SK-N-SH (cell line): ENCODE measurements around the gene HDAC11. TPM values are rescaled to one million over a fixed set of nuclear protein-coding genes. Genes with fewer than 3 reads are reported as not detected.

Source experiments
- CTCF ChIA-PET: fragments of 300-600, 350-600 bp; formaldehyde crosslinking; extraction: SDS; loops from one replicate; lab custom pipeline; 2021; lab: Yijun Ruan, JAX
- POLR2A ChIA-PET: fragments of 350-600 bp; sonication (Branson Sonifier 250); formaldehyde crosslinking; extraction: SDS; loops from one replicate; lab custom pipeline; 2020; ENCODE audit warnings: antibody characterized with exemption, inconsistent platforms; lab: Yijun Ruan, JAX
- DNase-seq: peaks from one replicate; pipeline ENCODE4 v3.0.0; 2012
- H2AFZ ChIP-seq: fragments of 200-600 bp; sonication (generic); 2 replicates; pipeline ENCODE4 v1.8.1; 2016; ENCODE audit warnings: antibody characterized with exemption, mild to moderate bottlenecking, low read depth
- H3F3A ChIP-seq: fragments of 200-600 bp; sonication (generic); replicated peaks from 2 replicates; pipeline ENCODE3; 2016; ENCODE audit warnings: antibody characterized with exemption, mild to moderate bottlenecking; ENCODE audit not compliant: insufficient read depth
- H3K27ac ChIP-seq, 2 experiments: fragments of 200-500 bp in 1 of 2; fragments of 200-600 bp in 1 of 2; sonication (Bioruptor generic) in 1 of 2; sonication (generic), shearing (Covaris generic) in 1 of 2; 2 replicates each; pipeline versions ENCODE4 v1.5.1 to v1.6.1; 2014 to 2016; ENCODE audit warnings: low read depth in 2 of 2, inconsistent platforms in 1 of 2, low read length in 1 of 2, mild to moderate bottlenecking in 1 of 2, mixed read lengths in 1 of 2
- H3K27me3 ChIP-seq: fragments of 200-600 bp; sonication (generic), shearing (Covaris generic); 2 replicates; pipeline ENCODE4 v1.6.1; 2016; ENCODE audit warnings: mixed run types; ENCODE audit not compliant: insufficient read depth
- H3K36me3 ChIP-seq, 2 experiments: fragments of 200-500 bp in 1 of 2; fragments of 200-600 bp in 1 of 2; sonication (Bioruptor generic) in 1 of 2; sonication (generic) in 1 of 2; replicated peaks in 1 of 2; 2 replicates each; pipeline versions ENCODE3 to v1.5.1; 2014 to 2016; ENCODE audit warnings: low read length in 1 of 2, mild to moderate bottlenecking in 1 of 2; ENCODE audit not compliant: insufficient read depth in 2 of 2, control insufficient read depth in 1 of 2
- H3K4me1 ChIP-seq, 2 experiments: fragments of 200-500 bp in 1 of 2; fragments of 200-600 bp in 1 of 2; sonication (Bioruptor generic) in 1 of 2; sonication (generic), shearing (Covaris generic) in 1 of 2; 2 replicates each; pipeline versions ENCODE4 v1.5.1 to v1.6.1; 2014 to 2016; ENCODE audit warnings: low read depth in 1 of 2, low read length in 1 of 2, mixed run types in 1 of 2; ENCODE audit not compliant: insufficient read depth in 2 of 2, control insufficient read depth in 1 of 2
- H3K4me2 ChIP-seq: fragments of 200-600 bp; sonication (generic), shearing (Covaris generic); 2 replicates; pipeline ENCODE4 v1.6.1; 2017; ENCODE audit warnings: mixed run types
- H3K4me3 ChIP-seq, 2 experiments: fragments of 200-500 bp in 1 of 2; fragments of 200-600 bp in 1 of 2; sonication (Bioruptor generic) in 1 of 2; sonication (generic), shearing (Covaris generic) in 1 of 2; 2 replicates each; pipeline versions ENCODE4 v1.5.1 to v1.8.1; 2014 to 2016; ENCODE audit warnings: low read depth in 2 of 2, inconsistent platforms in 1 of 2, low read length in 1 of 2, mild to moderate bottlenecking in 1 of 2, mixed read lengths in 1 of 2, moderate library complexity in 1 of 2
- H3K79me2 ChIP-seq: fragments of 200-600 bp; sonication (generic); 2 replicates; pipeline ENCODE4 v1.8.1; 2017; ENCODE audit warnings: mild to moderate bottlenecking; ENCODE audit not compliant: insufficient read depth
- H3K9ac ChIP-seq: fragments of 200-600 bp; sonication (generic); 2 replicates; pipeline ENCODE4 v1.6.1; 2017; ENCODE audit warnings: mixed run types
- H3K9me2 ChIP-seq: fragments of 200-600 bp; sonication (generic); 2 replicates; pipeline ENCODE4 v1.6.1; 2017; ENCODE audit warnings: mixed run types
- H3K9me3 ChIP-seq: fragments of 200-600 bp; sonication (generic); 2 replicates; pipeline ENCODE4 v1.6.1; 2017; ENCODE audit warnings: mixed run types, mild to moderate bottlenecking, moderate library complexity
- H4K20me1 ChIP-seq: fragments of 200-600 bp; sonication (generic); 2 replicates; pipeline ENCODE4 v1.6.1; 2017; ENCODE audit warnings: mild to moderate bottlenecking, mixed run types; ENCODE audit not compliant: insufficient read depth
- CTCF ChIP-seq: fragments of 200-600 bp; sonication (generic); IDR thresholded peaks from 2 replicates; pipeline ENCODE4 v1.6.1; 2017; ENCODE audit warnings: antibody characterized with exemption, mild to moderate bottlenecking, moderate library complexity
- FOSL2 ChIP-seq: IDR thresholded peaks from 2 replicates; pipeline ENCODE4 v1.4.0; 2012; ENCODE audit warnings: low read depth, mild to moderate bottlenecking, moderate library complexity, borderline replicate concordance
- FOXJ3 ChIP-seq: sonication (generic); formaldehyde crosslinking; IDR thresholded peaks from 2 replicates; pipeline ENCODE4 v1.5.1; 2020; ENCODE audit warnings: mild to moderate bottlenecking, missing genetic modification reagents
- MEF2A ChIP-seq: IDR thresholded peaks from 2 replicates; pipeline ENCODE4 v1.4.0; 2012; ENCODE audit warnings: low read depth, borderline replicate concordance
- MXI1 ChIP-seq: IDR thresholded peaks from 2 replicates; pipeline ENCODE4 v1.6.1; 2012; ENCODE audit warnings: mild to moderate bottlenecking, low read depth, low read length, improper control_type of control experiment
- NFIC ChIP-seq: IDR thresholded peaks from 2 replicates; pipeline ENCODE4 v1.4.0; 2012; ENCODE audit warnings: borderline replicate concordance
- REST ChIP-seq: IDR thresholded peaks from 2 replicates; pipeline ENCODE4 v1.6.1; 2012; ENCODE audit warnings: mild to moderate bottlenecking, low read depth, low read length, moderate library complexity
- TAF1 ChIP-seq: IDR thresholded peaks from 2 replicates; pipeline ENCODE4 v1.6.1; 2012; ENCODE audit warnings: low read depth, mild to moderate bottlenecking, low read length, moderate library complexity, borderline replicate concordance
- TEAD4 ChIP-seq: IDR thresholded peaks from 2 replicates; pipeline ENCODE4 v1.4.0; 2012; ENCODE audit warnings: mild to moderate bottlenecking, borderline replicate concordance; ENCODE audit not compliant: insufficient read depth
- WGBS: methylation state at CpG from one replicate; pipeline ENCODE4 v1.1.6; 2017; ENCODE audit warnings: low lambda C conversion rate; 5-methylcytosine and 5-hydroxymethylcytosine counted together
- polyA plus RNA-seq, 3 experiments: library from polyadenylated mRNA; depleted of rRNA; stranded (reverse); fragments of >200 nt; gene quantifications; 2 replicates each; pipeline ENCODE4 v1.2.3, GENCODE V29; 2012
- TF ChIP-seq, protein P1 (sequence below): IDR thresholded peaks from 2 replicates; pipeline ENCODE4 v1.4.0; 2012; ENCODE audit warnings: low read depth, borderline replicate concordance
- TF ChIP-seq, protein P2 (sequence below): fragments of 150-350 bp; IDR thresholded peaks from 2 replicates; pipeline ENCODE4 v1.6.1; 2016; ENCODE audit warnings: mild to moderate bottlenecking, low read depth, low read length
- TF ChIP-seq, protein P3 (sequence below): fragments of 150-350 bp; IDR thresholded peaks from 2 replicates; pipeline ENCODE4 v1.6.1; 2017; ENCODE audit warnings: antibody characterized with exemption, low read length, low read depth, borderline replicate concordance
- TF ChIP-seq, protein P4 (sequence below): IDR thresholded peaks from 2 replicates; pipeline ENCODE4; 2012

The HDAC11 gene
- polyA plus RNA-seq, 1 of the 3 experiments (the other 2 are of a cell fraction), result 17.5 TPM

DNA sequence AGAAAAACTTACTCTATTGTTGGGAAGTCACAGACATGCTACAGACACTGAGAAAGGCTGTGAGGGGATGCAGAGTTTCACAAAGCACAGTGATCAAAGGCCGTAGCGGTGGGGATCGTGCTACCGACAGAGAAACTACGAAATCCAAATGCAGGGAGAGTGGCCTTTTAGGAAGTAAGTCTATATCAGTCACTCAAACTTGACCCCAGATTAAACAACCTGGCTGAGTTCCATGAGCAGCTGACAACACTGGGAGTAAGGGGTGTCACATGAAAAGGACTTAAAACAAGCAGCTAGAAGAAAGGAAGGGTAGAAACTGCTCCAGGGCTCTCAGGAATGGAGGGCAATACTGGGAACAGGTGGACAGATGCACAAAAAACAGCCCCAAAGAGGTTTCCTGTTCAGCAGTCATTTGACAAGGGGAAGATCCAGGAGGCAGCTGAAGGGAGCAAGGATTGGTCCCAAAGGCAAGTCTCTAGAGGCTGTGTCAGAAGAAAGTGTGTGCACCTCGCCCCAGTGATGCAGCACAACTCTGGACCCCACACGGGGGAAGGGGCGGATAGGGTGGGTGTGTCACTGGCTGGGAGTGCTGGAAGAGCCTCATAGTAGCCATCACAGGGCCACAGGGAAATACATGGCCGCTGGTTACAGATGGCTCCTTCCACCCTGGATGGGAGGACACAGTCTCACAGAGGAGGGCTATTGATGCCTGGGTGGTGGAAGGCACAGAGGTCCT, 20.3 kb upstream of the HDAC11 start:
- Histone ChIP-seq H3K4me2 (no peak overlapping the region), H3K27me3 (peaks cover 5% of the 10 kb centered on the region; the same call in 1 of the 2 replicates), H4K20me1 (no peaks in the 10 kb centered on the region), H3K79me2 (no peaks in the 10 kb centered on the region), H3K36me3 (no peaks in the 10 kb centered on the region), H3K9me2 (no peaks in the 10 kb centered on the region), H3F3A (no peaks in the 10 kb centered on the region), H2AFZ (no peak overlapping the region), H3K9me3 (no peaks in the 10 kb centered on the region), H3K4me1 (no peaks in the 10 kb centered on the region), H3K4me3 (no peak overlapping the region), H3K27ac (no peak overlapping the region)
- CTCF ChIA-PET, result interaction anchor here (3.8 kb wide), 1 partner anchor 368 kb away, joined by 20 read pairs; no protein-coding TSS in a partner anchor
- WGBS, result 81% methylated on average over 6 of the region's 9 CpGs
- POLR2A ChIA-PET, result no interaction called here
- DNase-seq, result no peak
- TF ChIP-seq, protein P1, sequence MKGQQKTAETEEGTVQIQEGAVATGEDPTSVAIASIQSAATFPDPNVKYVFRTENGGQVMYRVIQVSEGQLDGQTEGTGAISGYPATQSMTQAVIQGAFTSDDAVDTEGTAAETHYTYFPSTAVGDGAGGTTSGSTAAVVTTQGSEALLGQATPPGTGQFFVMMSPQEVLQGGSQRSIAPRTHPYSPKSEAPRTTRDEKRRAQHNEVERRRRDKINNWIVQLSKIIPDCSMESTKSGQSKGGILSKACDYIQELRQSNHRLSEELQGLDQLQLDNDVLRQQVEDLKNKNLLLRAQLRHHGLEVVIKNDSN, result no peak
- TF ChIP-seq TAF1, result no peak
- TF ChIP-seq, protein P2, sequence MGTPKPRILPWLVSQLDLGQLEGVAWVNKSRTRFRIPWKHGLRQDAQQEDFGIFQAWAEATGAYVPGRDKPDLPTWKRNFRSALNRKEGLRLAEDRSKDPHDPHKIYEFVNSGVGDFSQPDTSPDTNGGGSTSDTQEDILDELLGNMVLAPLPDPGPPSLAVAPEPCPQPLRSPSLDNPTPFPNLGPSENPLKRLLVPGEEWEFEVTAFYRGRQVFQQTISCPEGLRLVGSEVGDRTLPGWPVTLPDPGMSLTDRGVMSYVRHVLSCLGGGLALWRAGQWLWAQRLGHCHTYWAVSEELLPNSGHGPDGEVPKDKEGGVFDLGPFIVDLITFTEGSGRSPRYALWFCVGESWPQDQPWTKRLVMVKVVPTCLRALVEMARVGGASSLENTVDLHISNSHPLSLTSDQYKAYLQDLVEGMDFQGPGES, result no peak
- no peak for TF ChIP-seq FOSL2
- no peak for TF ChIP-seq CTCF
- TF ChIP-seq FOXJ3, result no peak
- no peak for TF ChIP-seq NFIC
- TF ChIP-seq, all 33 proteins: peak for 0
- H3K9ac ChIP-seq, result no peak overlapping the region

DNA sequence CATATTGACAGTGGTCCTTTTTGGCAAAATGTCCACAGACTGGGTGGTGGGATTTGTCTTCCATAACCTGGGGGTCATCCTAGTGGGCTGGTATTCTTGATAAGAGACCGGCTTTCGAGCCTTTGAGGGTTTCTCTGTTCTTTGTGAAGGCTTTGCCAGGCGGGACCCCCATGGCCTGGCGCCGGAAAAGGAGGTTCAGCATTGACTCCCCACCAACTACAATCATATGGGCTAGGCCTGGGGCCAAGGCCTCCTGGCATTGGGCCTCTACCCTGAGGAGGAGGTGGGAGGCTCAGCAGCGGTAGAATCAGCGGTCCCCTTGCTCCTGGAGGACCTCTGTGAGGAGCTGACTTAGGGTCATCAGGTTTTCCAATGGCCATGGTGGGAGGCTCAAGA, 19.8 kb upstream of the HDAC11 start:
- no peaks in the 10 kb centered on the region for H3K79me2 ChIP-seq
- no peaks in the 10 kb centered on the region for H3K36me3 ChIP-seq
- H3K27me3 ChIP-seq, result peaks cover 6% of the 10 kb centered on the region; the same call in 1 of the 2 replicates
- H3K4me3 ChIP-seq, result no peak overlapping the region
- no peaks in the 10 kb centered on the region for H3K9me2 ChIP-seq
- H3K27ac ChIP-seq, result no peak overlapping the region
- TF ChIP-seq REST, result no peak
- TF ChIP-seq, protein P3, sequence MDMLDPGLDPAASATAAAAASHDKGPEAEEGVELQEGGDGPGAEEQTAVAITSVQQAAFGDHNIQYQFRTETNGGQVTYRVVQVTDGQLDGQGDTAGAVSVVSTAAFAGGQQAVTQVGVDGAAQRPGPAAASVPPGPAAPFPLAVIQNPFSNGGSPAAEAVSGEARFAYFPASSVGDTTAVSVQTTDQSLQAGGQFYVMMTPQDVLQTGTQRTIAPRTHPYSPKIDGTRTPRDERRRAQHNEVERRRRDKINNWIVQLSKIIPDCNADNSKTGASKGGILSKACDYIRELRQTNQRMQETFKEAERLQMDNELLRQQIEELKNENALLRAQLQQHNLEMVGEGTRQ, result no peak
- no peak for TF ChIP-seq MEF2A
- TF ChIP-seq, protein P4, sequence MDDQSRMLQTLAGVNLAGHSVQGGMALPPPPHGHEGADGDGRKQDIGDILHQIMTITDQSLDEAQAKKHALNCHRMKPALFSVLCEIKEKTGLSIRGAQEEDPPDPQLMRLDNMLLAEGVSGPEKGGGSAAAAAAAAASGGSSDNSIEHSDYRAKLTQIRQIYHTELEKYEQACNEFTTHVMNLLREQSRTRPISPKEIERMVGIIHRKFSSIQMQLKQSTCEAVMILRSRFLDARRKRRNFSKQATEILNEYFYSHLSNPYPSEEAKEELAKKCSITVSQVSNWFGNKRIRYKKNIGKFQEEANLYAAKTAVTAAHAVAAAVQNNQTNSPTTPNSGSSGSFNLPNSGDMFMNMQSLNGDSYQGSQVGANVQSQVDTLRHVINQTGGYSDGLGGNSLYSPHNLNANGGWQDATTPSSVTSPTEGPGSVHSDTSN, result no peak
- TF ChIP-seq MXI1, result no peak
- no peak for TF ChIP-seq TEAD4
- DNase-seq, result no peak
- 70% methylated on average over 2 of the region's 7 CpGs for WGBS
- H3K9me3 ChIP-seq, result no peaks in the 10 kb centered on the region
- no peak overlapping the region for H3K9ac ChIP-seq
- POLR2A ChIA-PET, result no interaction called here
- no peaks in the 10 kb centered on the region for H3K4me1 ChIP-seq
- H3F3A ChIP-seq, result no peaks in the 10 kb centered on the region
- H4K20me1 ChIP-seq, result no peaks in the 10 kb centered on the region
- no peak overlapping the region for H2AFZ ChIP-seq
- CTCF ChIA-PET, result interaction anchor here (0.9 to 5.2 kb wide), 4 partner anchors 8 to 369 kb away, joined by 3 to 47 read pairs (median 12); no protein-coding TSS in a partner anchor
- H3K4me2 ChIP-seq, result no peak overlapping the region
